Measurements from ENCODE around the gene ZNF536.

The ZNF536 gene

DNA sequence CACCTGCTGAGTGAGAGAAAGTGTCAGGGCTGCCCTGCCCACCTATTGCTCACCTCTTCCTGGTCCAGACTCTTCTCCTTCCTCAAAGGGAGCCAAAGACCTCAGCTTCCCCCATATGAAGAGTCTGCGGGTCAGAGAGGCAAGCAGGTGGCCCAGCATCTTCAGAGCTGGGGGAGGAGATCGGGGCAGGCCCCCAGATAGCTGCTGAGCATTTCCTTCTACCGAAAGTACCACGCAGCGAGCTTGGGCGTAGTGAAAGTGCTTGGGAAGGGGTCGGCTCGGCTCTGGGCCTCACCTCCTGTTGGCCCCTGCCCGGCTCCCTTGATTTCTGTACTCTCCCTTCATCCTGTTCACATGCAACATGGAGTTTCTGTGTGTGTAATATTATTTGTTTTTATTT lies 12.2 kb upstream of the ZNF536 start:
- H3K4me1 ChIP-seq (ENCODE audit: low read length) = no peaks in the 10 kb centered on the region
- no peak overlapping the region; the same call in 1 of the 2 replicates for H3K4me2 ChIP-seq (ENCODE audit: low read depth, low read length)
- no peak overlapping the region for H3K9ac ChIP-seq (ENCODE audit: low read length)
- H3K9me2 ChIP-seq (replicated peaks; ENCODE audit: insufficient read depth, low read length) = no peaks in the 10 kb centered on the region
- peaks cover 87% of the 10 kb centered on the region for H3K27me3 ChIP-seq (replicated peaks; ENCODE audit: insufficient read depth, low read length)
- no peak overlapping the region for H3K27ac ChIP-seq (ENCODE audit: low read length)
- TF ChIP-seq, protein P1, sequence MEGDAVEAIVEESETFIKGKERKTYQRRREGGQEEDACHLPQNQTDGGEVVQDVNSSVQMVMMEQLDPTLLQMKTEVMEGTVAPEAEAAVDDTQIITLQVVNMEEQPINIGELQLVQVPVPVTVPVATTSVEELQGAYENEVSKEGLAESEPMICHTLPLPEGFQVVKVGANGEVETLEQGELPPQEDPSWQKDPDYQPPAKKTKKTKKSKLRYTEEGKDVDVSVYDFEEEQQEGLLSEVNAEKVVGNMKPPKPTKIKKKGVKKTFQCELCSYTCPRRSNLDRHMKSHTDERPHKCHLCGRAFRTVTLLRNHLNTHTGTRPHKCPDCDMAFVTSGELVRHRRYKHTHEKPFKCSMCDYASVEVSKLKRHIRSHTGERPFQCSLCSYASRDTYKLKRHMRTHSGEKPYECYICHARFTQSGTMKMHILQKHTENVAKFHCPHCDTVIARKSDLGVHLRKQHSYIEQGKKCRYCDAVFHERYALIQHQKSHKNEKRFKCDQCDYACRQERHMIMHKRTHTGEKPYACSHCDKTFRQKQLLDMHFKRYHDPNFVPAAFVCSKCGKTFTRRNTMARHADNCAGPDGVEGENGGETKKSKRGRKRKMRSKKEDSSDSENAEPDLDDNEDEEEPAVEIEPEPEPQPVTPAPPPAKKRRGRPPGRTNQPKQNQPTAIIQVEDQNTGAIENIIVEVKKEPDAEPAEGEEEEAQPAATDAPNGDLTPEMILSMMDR (IDR thresholded peaks at IDR 0.05; ENCODE audit: low read length) = no peak
- no peak for TF ChIP-seq EZH2phosphoT487 (IDR thresholded peaks at IDR 0.05; ENCODE audit: low read length)
- no peak for DNase-seq
- H3K4me3 ChIP-seq (ENCODE audit: low read length) = no peak overlapping the region
- no peaks in the 10 kb centered on the region for H3F3A ChIP-seq (ENCODE audit: insufficient read depth, low read length)
- no peaks in the 10 kb centered on the region for H4K20me1 ChIP-seq (ENCODE audit: insufficient read depth, low read length)
- H2AFZ ChIP-seq (ENCODE audit: low read length) = no peak overlapping the region
- H3K36me3 ChIP-seq (replicated peaks; ENCODE audit: insufficient read depth, low read length) = no peaks in the 10 kb centered on the region
- no peaks in the 10 kb centered on the region for H3K9me3 ChIP-seq (replicated peaks; ENCODE audit: insufficient read depth, low read length)
- H3K79me2 ChIP-seq (ENCODE audit: low read length) = no peaks in the 10 kb centered on the region

DNA sequence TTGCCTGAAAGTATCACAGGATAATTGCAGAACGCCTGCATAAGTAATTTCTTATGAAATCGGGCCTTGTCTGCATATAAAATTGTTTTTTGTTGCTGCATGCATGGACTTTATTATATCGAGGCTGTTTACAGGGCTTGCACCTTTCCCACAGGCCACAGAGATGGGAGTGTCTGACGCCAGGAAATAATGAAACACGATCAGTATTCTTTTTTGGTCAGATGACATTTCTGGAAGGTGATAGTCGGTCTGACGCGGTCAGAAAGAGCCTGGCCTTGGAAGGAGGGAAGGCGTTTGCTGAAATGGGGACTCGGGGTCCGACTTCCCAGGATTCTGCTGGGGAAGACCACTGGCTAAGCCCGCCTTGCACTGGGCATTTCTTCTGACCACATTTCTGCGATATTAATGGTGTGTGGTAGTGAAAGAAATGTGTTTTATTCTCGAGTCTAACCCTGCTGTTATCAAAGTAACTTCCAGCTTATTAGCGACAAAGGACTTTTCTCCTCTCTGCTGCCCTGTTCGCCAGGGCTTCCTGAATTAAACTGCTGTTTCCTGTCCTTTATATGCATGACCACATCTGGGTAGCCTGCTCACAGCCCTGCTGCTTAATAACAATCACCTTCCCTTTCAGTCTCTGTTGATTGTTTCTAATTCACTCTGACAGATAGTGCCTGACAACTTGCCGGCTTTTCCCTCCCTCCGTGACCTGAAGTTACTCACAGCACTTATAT lies 11.6 kb upstream of the ZNF536 start:
- peaks cover 87% of the 10 kb centered on the region for H3K27me3 ChIP-seq (replicated peaks; ENCODE audit: insufficient read depth, low read length)
- no peaks in the 10 kb centered on the region for H3F3A ChIP-seq (ENCODE audit: insufficient read depth, low read length)
- DNase-seq = no peak
- H3K79me2 ChIP-seq (ENCODE audit: low read length) = no peaks in the 10 kb centered on the region
- no peaks in the 10 kb centered on the region for H3K36me3 ChIP-seq (replicated peaks; ENCODE audit: insufficient read depth, low read length)
- H3K9me3 ChIP-seq (replicated peaks; ENCODE audit: insufficient read depth, low read length) = no peaks in the 10 kb centered on the region
- H3K4me3 ChIP-seq (ENCODE audit: low read length) = no peak overlapping the region
- no peaks in the 10 kb centered on the region for H3K9me2 ChIP-seq (replicated peaks; ENCODE audit: insufficient read depth, low read length)
- no peak overlapping the region; the same call in 1 of the 2 replicates for H3K4me2 ChIP-seq (ENCODE audit: low read depth, low read length)
- H3K9ac ChIP-seq (ENCODE audit: low read length) = no peak overlapping the region
- no peak overlapping the region for H3K27ac ChIP-seq (ENCODE audit: low read length)
- TF ChIP-seq EZH2 (optimal IDR thresholded peaks at IDR 0.05; ENCODE audit: low read depth, low read length) = no peak
- TF ChIP-seq EZH2phosphoT487 (IDR thresholded peaks at IDR 0.05; ENCODE audit: low read length) = no peak
- TF ChIP-seq, protein P1 (IDR thresholded peaks at IDR 0.05; ENCODE audit: low read length) = no peak
- no peak overlapping the region for H2AFZ ChIP-seq (ENCODE audit: low read length)
- H4K20me1 ChIP-seq (ENCODE audit: insufficient read depth, low read length) = no peaks in the 10 kb centered on the region
- H3K4me1 ChIP-seq (ENCODE audit: low read length) = no peaks in the 10 kb centered on the region

DNA sequence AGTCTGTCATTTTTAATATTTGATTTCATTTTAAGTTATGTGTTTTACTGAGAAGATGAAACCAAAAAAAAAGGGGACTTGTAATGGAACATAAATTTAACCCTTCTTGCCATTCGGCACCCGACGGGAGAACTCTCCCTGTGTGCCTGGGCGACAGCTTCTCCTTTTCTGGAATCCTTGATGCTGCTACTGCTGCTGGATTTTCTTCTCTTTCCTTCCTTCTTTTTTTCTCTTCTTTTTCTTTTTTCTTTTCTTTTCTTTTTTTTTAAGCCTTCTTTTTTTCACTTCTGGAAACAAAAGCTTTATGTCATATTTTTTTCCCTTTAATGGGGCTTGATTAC lies 11.1 kb upstream of the ZNF536 start:
- Histone ChIP-seq H3K4me3 (ENCODE audit: low read length) (no peak overlapping the region), H3K79me2 (ENCODE audit: low read length) (no peaks in the 10 kb centered on the region), H3K9ac (ENCODE audit: low read length) (no peak overlapping the region), H3K9me2 (replicated peaks; ENCODE audit: insufficient read depth, low read length) (no peaks in the 10 kb centered on the region), H3F3A (ENCODE audit: insufficient read depth, low read length) (no peaks in the 10 kb centered on the region), H3K4me1 (ENCODE audit: low read length) (no peaks in the 10 kb centered on the region), H3K27ac (ENCODE audit: low read length) (no peak overlapping the region), H3K27me3 (replicated peaks; ENCODE audit: insufficient read depth, low read length) (peaks cover 87% of the 10 kb centered on the region), H3K36me3 (replicated peaks; ENCODE audit: insufficient read depth, low read length) (no peaks in the 10 kb centered on the region), H3K4me2 (ENCODE audit: low read depth, low read length) (no peak overlapping the region), H3K9me3 (replicated peaks; ENCODE audit: insufficient read depth, low read length) (no peaks in the 10 kb centered on the region), H4K20me1 (ENCODE audit: insufficient read depth, low read length) (no peaks in the 10 kb centered on the region), H2AFZ (ENCODE audit: low read length) (no peak overlapping the region)
- TF ChIP-seq EZH2phosphoT487 (IDR thresholded peaks at IDR 0.05; ENCODE audit: low read length) = no peak
- peak; percentile 74 for TF ChIP-seq EZH2 (optimal IDR thresholded peaks at IDR 0.05; ENCODE audit: low read depth, low read length)
- TF ChIP-seq, protein P1 (IDR thresholded peaks at IDR 0.05; ENCODE audit: low read length) = no peak
- no peak for DNase-seq
